IMR-90 (cell line): Measurements from ENCODE around the gene GMPR. TPM values are rescaled to one million over a fixed set of nuclear protein-coding genes. Genes with fewer than 3 reads are reported as not detected.

Experiments
- ATAC-seq: fragments of 200-7000 bp; cut with Tn5 transposase; 2 replicates; pipeline ENCODE4 v1.9.1; 2020; ENCODE audit warnings: low read depth, mild to moderate bottlenecking, moderate library complexity
- BruUV-seq: library from RNA; stranded (reverse); fragments of 400-500 nt; replicated peaks from 2 replicates; lab custom pipeline; 2021; lab: Mats Ljungman, UMichigan
- CTCF ChIA-PET: fragments of 300-600 bp; formaldehyde crosslinking; extraction: SDS; loops from one replicate; lab custom pipeline; 2021; ENCODE audit warnings: antibody characterized with exemption; lab: Yijun Ruan, JAX
- POLR2A ChIA-PET: fragments of 300-600 bp; sonication (Branson Sonifier 250); formaldehyde crosslinking; loops from one replicate; lab custom pipeline; 2022; ENCODE audit warnings: antibody characterized with exemption; ENCODE audit not compliant: unreplicated experiment; lab: Charles Lee
- DNase-seq: peaks from one replicate; pipeline ENCODE4 v3.0.0; 2013
- H2AFZ ChIP-seq: replicated peaks from 2 replicates; pipeline ENCODE3; 2013; ENCODE audit warnings: low read length, mild to moderate bottlenecking; ENCODE audit not compliant: poor library complexity
- H2AK5ac ChIP-seq: 2 replicates; pipeline ENCODE4 v1.6.1; 2013; ENCODE audit warnings: low read depth, low read length, inconsistent platforms
- H2AK9ac ChIP-seq: replicated peaks from 2 replicates; pipeline ENCODE3; 2013; ENCODE audit warnings: mild to moderate bottlenecking, low read depth, low read length, moderate library complexity; ENCODE audit not compliant: poor library complexity
- H2BK120ac ChIP-seq: 2 replicates; pipeline ENCODE4 v1.6.1; 2013; ENCODE audit warnings: low read depth, low read length, inconsistent platforms
- H2BK15ac ChIP-seq: 3 replicates; pipeline ENCODE4 v1.6.1; 2013; ENCODE audit warnings: low read depth, low read length, inconsistent platforms
- H2BK20ac ChIP-seq: 2 replicates; pipeline ENCODE4 v1.6.1; 2013; ENCODE audit warnings: low read depth, mild to moderate bottlenecking, inconsistent platforms, low read length, moderate library complexity
- H2BK5ac ChIP-seq: 2 replicates; pipeline ENCODE4 v1.6.1; 2013; ENCODE audit warnings: mild to moderate bottlenecking, low read depth, low read length, inconsistent platforms; ENCODE audit not compliant: poor library complexity, severe bottlenecking
- H3K14ac ChIP-seq: replicated peaks from 2 replicates; pipeline ENCODE4 v1.6.1; 2013; ENCODE audit warnings: low read depth, low read length, inconsistent platforms
- H3K18ac ChIP-seq: 2 replicates; pipeline ENCODE4 v1.6.1; 2013; ENCODE audit warnings: low read depth, low read length, control low read depth
- H3K23ac ChIP-seq: 2 replicates; pipeline ENCODE4 v1.6.1; 2013; ENCODE audit warnings: low read depth, low read length, inconsistent platforms
- H3K27ac ChIP-seq: 2 replicates; pipeline ENCODE4 v1.5.1; 2013; ENCODE audit warnings: mild to moderate bottlenecking, control low read depth, low read length; ENCODE audit not compliant: insufficient read depth
- H3K27me3 ChIP-seq: 2 replicates; pipeline ENCODE4 v1.6.1; 2013; ENCODE audit warnings: low read length; ENCODE audit not compliant: control insufficient read depth, insufficient read depth
- H3K36me3 ChIP-seq: 2 replicates; pipeline ENCODE4 v1.6.1; 2013; ENCODE audit warnings: low read length, mixed read lengths; ENCODE audit not compliant: control insufficient read depth, insufficient read depth
- H3K4ac ChIP-seq: 2 replicates; pipeline ENCODE4 v1.6.1; 2013; ENCODE audit warnings: low read depth, low read length, inconsistent platforms
- H3K4me1 ChIP-seq: 2 replicates; pipeline ENCODE4 v1.6.1; 2013; ENCODE audit warnings: low read length, mixed read lengths; ENCODE audit not compliant: control insufficient read depth, insufficient read depth
- H3K4me2 ChIP-seq: 2 replicates; pipeline ENCODE4 v1.6.1; 2013; ENCODE audit warnings: low read depth, mild to moderate bottlenecking, control low read depth, low read length, moderate library complexity
- H3K4me3 ChIP-seq: 2 replicates; pipeline ENCODE4 v1.5.1; 2013; ENCODE audit warnings: low read depth, mild to moderate bottlenecking, control low read depth, low read length, moderate library complexity; ENCODE audit not compliant: insufficient read depth
- H3K56ac ChIP-seq: 2 replicates; pipeline ENCODE4 v1.6.1; 2013; ENCODE audit warnings: low read length, inconsistent platforms; ENCODE audit not compliant: insufficient read depth; ENCODE audit errors: extremely low read depth
- H3K79me1 ChIP-seq, 2 experiments: 2 replicates each; pipeline ENCODE4 v1.6.1; 2013; ENCODE audit warnings: low read length in 2 of 2, inconsistent platforms in 1 of 2, low read depth in 1 of 2
- H3K9ac ChIP-seq: 2 replicates; pipeline ENCODE4 v1.6.1; 2013; ENCODE audit warnings: low read depth, low read length, control low read depth
- H3K9me1 ChIP-seq: 2 replicates; pipeline ENCODE4 v1.6.1; 2013; ENCODE audit warnings: low read length, inconsistent platforms; ENCODE audit not compliant: insufficient read depth
- H3K9me3 ChIP-seq: 2 replicates; pipeline ENCODE4 v1.6.1; 2013; ENCODE audit warnings: low read length; ENCODE audit not compliant: control insufficient read depth, insufficient read depth
- H4K20me1 ChIP-seq: 2 replicates; pipeline ENCODE4 v1.6.1; 2013; ENCODE audit warnings: low read length, inconsistent platforms; ENCODE audit not compliant: insufficient read depth
- H4K5ac ChIP-seq: 2 replicates; pipeline ENCODE4 v1.6.1; 2013; ENCODE audit warnings: mild to moderate bottlenecking, low read depth, low read length, control low read depth
- H4K8ac ChIP-seq, 2 experiments: 2 replicates each; pipeline ENCODE4 v1.6.1; 2013; ENCODE audit warnings: low read depth in 2 of 2, low read length in 2 of 2, control low read depth in 1 of 2, inconsistent platforms in 1 of 2
- H4K91ac ChIP-seq: 2 replicates; pipeline ENCODE4 v1.6.1; 2013; ENCODE audit warnings: low read depth, low read length, inconsistent platforms; ENCODE audit not compliant: insufficient read depth
- BHLHE40 ChIP-seq: fragments of 150-350 bp; IDR thresholded peaks from 2 replicates; pipeline ENCODE4 v1.6.1; 2016; ENCODE audit warnings: mild to moderate bottlenecking, low read depth, low read length
- CEBPB ChIP-seq: IDR thresholded peaks from 2 replicates; pipeline ENCODE4 v1.6.1; 2012; ENCODE audit warnings: low read depth, low read length, improper control_type of control experiment
- CHD1 ChIP-seq: IDR thresholded peaks from 2 replicates; pipeline ENCODE4 v1.6.1; 2012; ENCODE audit warnings: low read depth, low read length, improper control_type of control experiment
- CTCF ChIP-seq: conservative IDR thresholded peaks from 2 replicates; pipeline ENCODE4 v1.5.1; 2012; ENCODE audit warnings: mild to moderate bottlenecking, low read depth, low read length, improper control_type of control experiment
- ELK1 ChIP-seq: fragments of 150-350 bp; IDR thresholded peaks from 2 replicates; pipeline ENCODE4 v1.6.1; 2016; ENCODE audit warnings: low read depth, mild to moderate bottlenecking, low read length, moderate library complexity, borderline replicate concordance
- FOS ChIP-seq: fragments of 150-350 bp; IDR thresholded peaks from 2 replicates; pipeline ENCODE4 v1.6.1; 2016; ENCODE audit warnings: low read depth, low read length
- MAFK ChIP-seq: IDR thresholded peaks from 2 replicates; pipeline ENCODE4 v1.6.1; 2012; ENCODE audit warnings: low read depth, low read length, improper control_type of control experiment
- MAZ ChIP-seq: IDR thresholded peaks from 2 replicates; pipeline ENCODE4 v1.6.1; 2012; ENCODE audit warnings: low read depth, mild to moderate bottlenecking, low read length, improper control_type of control experiment, moderate library complexity, borderline replicate concordance
- MXI1 ChIP-seq: IDR thresholded peaks from 2 replicates; pipeline ENCODE4 v1.6.1; 2012; ENCODE audit warnings: low read depth, mild to moderate bottlenecking, low read length, moderate library complexity, borderline replicate concordance
- NFE2L2 ChIP-seq: fragments of 150-350 bp; IDR thresholded peaks from 2 replicates; pipeline ENCODE4 v1.6.1; 2016; ENCODE audit warnings: low read depth, mild to moderate bottlenecking, low read length
- POLR2A ChIP-seq: IDR thresholded peaks from 2 replicates; pipeline ENCODE4 v1.6.1; 2012; ENCODE audit warnings: mild to moderate bottlenecking, low read depth, low read length
- RAD21 ChIP-seq: IDR thresholded peaks from 2 replicates; pipeline ENCODE4 v1.6.1; 2012; ENCODE audit warnings: low read length, improper control_type of control experiment
- RCOR1 ChIP-seq: IDR thresholded peaks from 2 replicates; pipeline ENCODE4 v1.6.1; 2012; ENCODE audit warnings: mild to moderate bottlenecking, low read length, improper control_type of control experiment; ENCODE audit not compliant: insufficient replicate concordance
- RFX5 ChIP-seq: IDR thresholded peaks from 2 replicates; pipeline ENCODE4 v1.8.0; 2012; ENCODE audit warnings: low read depth, mild to moderate bottlenecking, low read length, moderate library complexity
- SMC3 ChIP-seq: fragments of 150-350 bp; IDR thresholded peaks from 2 replicates; pipeline ENCODE4 v1.6.1; 2016; ENCODE audit warnings: low read depth, mild to moderate bottlenecking, antibody characterized with exemption, low read length, moderate library complexity
- USF2 ChIP-seq: fragments of 150-350 bp; IDR thresholded peaks from 2 replicates; pipeline ENCODE4 v1.6.1; 2017; ENCODE audit warnings: mild to moderate bottlenecking, antibody characterized with exemption, low read length, low read depth
- WGBS, 2 experiments: methylation state at CpG; one replicate each; pipeline versions ENCODE4 v1.1.5 to v1.1.7; 2013; ENCODE audit warnings: missing lambda C conversion rate in 2 of 2; ENCODE audit not compliant: insufficient read length in 1 of 2; ENCODE audit errors: extremely low coverage in 2 of 2; 5-methylcytosine and 5-hydroxymethylcytosine counted together
- dilution Hi-C: fragments of 300-500 bp; cut with HindIII; formaldehyde crosslinking; loops from one replicate; pipeline ENCODE4 v1.14.3; 2018; ENCODE audit warnings: low sequenced_read_pairs; ENCODE audit not compliant: unreplicated experiment
- in situ Hi-C: fragments of 300-500 bp; cut with MboI; formaldehyde crosslinking; loops from 3 replicates; pipeline ENCODE4 v1.14.3; 2019; ENCODE audit warnings: low sequenced_read_pairs, inconsistent platforms, mixed read lengths
- intact Hi-C: fragments of 100-400 bp; cut with micrococcal nuclease; formaldehyde crosslinking; loops from 2 replicates; pipeline ENCODE4 v1.10.0; 2022
- polyA plus RNA-seq, 3 experiments: library from polyadenylated mRNA; depleted of rRNA; stranded (reverse); fragments of >200 nt; gene quantifications; 2 replicates each; pipeline ENCODE4 v1.2.3, GENCODE V29; 2012; ENCODE audit warnings: low replicate concordance in 1 of 3
- total RNA-seq: library from RNA; depleted of rRNA; stranded (reverse); fragments of >200 nt; gene quantifications from 2 replicates; pipeline ENCODE4 v1.2.3, GENCODE V29; 2012

Gene GMPR
- total and polyA plus RNA-seq, 2 of the 4 experiments (the other 2 are of a cell fraction) = 6.3 to 8.6 TPM

- H4K20me1 ChIP-seq = no peaks in the 10 kb centered on the region
- no peak overlapping the region for H2BK15ac ChIP-seq
- H3K4me3 ChIP-seq = no peak overlapping the region
- CTCF ChIA-PET = no interaction called here
- BruUV-seq = no TSS peak
- no peaks in the 10 kb centered on the region for H3K9me1 ChIP-seq
- no peak overlapping the region for H2AK9ac ChIP-seq
- no peak overlapping the region for H2AFZ ChIP-seq
- H3K18ac ChIP-seq = no peak overlapping the region
- peaks cover 15% of the 10 kb centered on the region for H3K27me3 ChIP-seq
- H2BK20ac ChIP-seq = no peak overlapping the region
- no peak overlapping the region for H3K27ac ChIP-seq
- no peak overlapping the region for H3K14ac ChIP-seq
- WGBS, 2 experiments = 80% methylated on average over 4 of the region's 7 CpGs; no CpG with 5 or more reads in 1 of the 2 experiments
- no peaks in the 10 kb centered on the region for H3K9me3 ChIP-seq
- DNase-seq (no peak), ATAC-seq (no peak)
- no peak overlapping the region for H2AK5ac ChIP-seq
- H3K79me1 ChIP-seq = no peaks in the 10 kb centered on the region
- H3K23ac ChIP-seq = no peak overlapping the region
- dilution Hi-C loops = no loop called here
- no peak overlapping the region for H4K8ac ChIP-seq
- no peak overlapping the region for H3K9ac ChIP-seq
- POLR2A ChIA-PET = no interaction called here
- TF ChIP-seq RCOR1 (no peak), RAD21 (no peak), CTCF (no peak), ELK1 (no peak), NFE2L2 (no peak), MXI1 (no peak), CHD1 (no peak), MAZ (no peak), USF2 (no peak), RFX5 (no peak), POLR2A (no peak), SMC3 (no peak), MAFK (no peak), FOS (no peak), BHLHE40 (no peak), CEBPB (no peak)
- H3K36me3 ChIP-seq = no peaks in the 10 kb centered on the region
- no peak overlapping the region for H4K5ac ChIP-seq
- H3K4ac ChIP-seq = no peak overlapping the region
- intact Hi-C loops = no loop called here
- H3K4me2 ChIP-seq = no peak overlapping the region
- no peak overlapping the region for H4K91ac ChIP-seq
- no peak overlapping the region for H2BK5ac ChIP-seq
- in situ Hi-C loops = no loop called here
- no peak overlapping the region for H2BK120ac ChIP-seq
- no peak overlapping the region for H3K56ac ChIP-seq
- H3K4me1 ChIP-seq = peaks cover 3% of the 10 kb centered on the region; the same call in 1 of the 2 replicates
Measured at GRCh38 chr6:16227605-16228004, 10.8 kb upstream of the GMPR start.
